Left cardiac atrium (tissue), 4 donors: ENCODE data around the gene CLRN3. TPM values are rescaled to one million over a fixed set of nuclear protein-coding genes. Genes with fewer than 3 reads are reported as not detected.
A peak's percentile ranks its signal among the peaks of the same experiment; 100 is the strongest.

Experiments used
- ATAC-seq, 2 donors: fragments of 200-7000 bp; cut with Tn5 transposase; one replicate each; pipeline ENCODE4 v1.9.1; 2020; ENCODE audit warnings: mild to moderate bottlenecking in 2 of 2, moderate library complexity in 2 of 2
- DNase-seq: peaks from one replicate; pipeline ENCODE4 v3.0.0-alpha.2; 2020
- intact Hi-C, 2 donors: fragments of 100-400 bp; cut with DNase I; formaldehyde crosslinking; loops; one replicate each; pipeline versions ENCODE4 v1.14.1 to v1.15.1; 2022 to 2023
- total RNA-seq, 2 donors: library from RNA; stranded (reverse); fragmentation: NEBNext Ultra II Directional; extraction: Animal tissue kit (Norgen Biotek cat#: 25700); gene quantifications; one replicate each; pipeline ENCODE4 v1.2.1, GENCODE V29; 2021
- donor health status: DM: no; HTN: yes; CAD: no.
- donor health status: DM: no; HTN: yes; CAD: no; lungs with severe emphysema.
- donor health status: DM: yes; HTN: yes; CAD: no.
- donor health status: Dilated cardiomyopathy.

Gene CLRN3
- total RNA-seq, 2 donors from 2014 or later = not detected

- DNase-seq (no peak), ATAC-seq (no peak)
- intact Hi-C loops = no loop called here
Measured at GRCh38 chr10:127881262-127881661, 11.5 kb downstream of the CLRN3 start.

DNA sequence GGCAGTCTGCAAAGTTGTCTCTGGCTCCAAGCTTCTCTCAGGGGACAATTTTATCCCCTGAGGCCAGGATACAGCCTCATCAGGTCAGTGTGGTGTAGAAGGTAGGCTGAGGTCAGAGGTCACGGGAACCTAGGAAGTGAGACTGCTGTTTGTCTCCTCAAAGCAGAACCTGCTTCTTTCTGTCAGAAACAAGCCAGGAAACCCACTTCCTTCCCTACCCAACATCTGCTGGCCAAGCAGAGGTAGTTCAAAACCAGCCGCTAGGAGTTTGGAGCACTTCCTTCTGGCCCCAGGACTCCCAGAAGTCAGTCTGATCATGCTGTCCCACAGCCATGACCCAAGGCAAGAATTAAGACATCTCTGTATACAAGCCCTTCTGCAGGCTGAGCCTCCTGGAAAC is 12.2 kb downstream of the CLRN3 start:
- ATAC-seq = peak; percentile 59 to 70
- intact Hi-C loops = no loop called here
- no peak for DNase-seq

DNA sequence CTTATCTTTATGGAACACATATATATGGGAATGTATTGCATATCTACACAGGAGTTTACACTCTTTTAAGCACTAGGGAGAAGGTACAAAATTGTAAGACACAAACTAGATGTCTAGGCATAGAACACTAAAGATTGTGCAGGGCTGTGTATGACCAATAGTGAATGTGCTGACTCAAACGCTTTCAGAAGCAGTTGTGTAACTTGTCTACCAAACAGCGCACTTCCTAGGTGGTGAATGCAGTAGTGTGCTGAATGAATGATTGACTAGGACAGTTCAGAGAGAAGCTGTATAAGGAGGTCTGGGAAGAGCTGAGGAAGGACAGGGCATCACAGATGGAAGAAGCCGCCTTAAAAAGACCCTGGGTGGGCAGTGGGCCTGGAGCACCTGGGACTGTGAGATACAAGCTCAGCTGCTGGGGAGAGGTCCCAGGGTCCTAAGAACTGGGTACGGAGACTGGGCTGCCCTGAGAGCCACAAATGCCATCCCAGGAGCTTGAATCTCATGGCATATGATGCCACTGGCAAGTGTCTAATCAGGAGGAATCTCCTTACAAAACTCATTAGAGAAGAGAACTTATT is 14.2 kb downstream of the CLRN3 start:
- ATAC-seq (peak in 1 of 2 donors; percentile 53), DNase-seq (no peak)
- intact Hi-C loops = no loop called here

GRCh38 chr10:127877699-127878098 is 15.0 kb downstream of the CLRN3 start:
- intact Hi-C loops = no loop called here
- DNase-seq (no peak), ATAC-seq (no peak)

DNA sequence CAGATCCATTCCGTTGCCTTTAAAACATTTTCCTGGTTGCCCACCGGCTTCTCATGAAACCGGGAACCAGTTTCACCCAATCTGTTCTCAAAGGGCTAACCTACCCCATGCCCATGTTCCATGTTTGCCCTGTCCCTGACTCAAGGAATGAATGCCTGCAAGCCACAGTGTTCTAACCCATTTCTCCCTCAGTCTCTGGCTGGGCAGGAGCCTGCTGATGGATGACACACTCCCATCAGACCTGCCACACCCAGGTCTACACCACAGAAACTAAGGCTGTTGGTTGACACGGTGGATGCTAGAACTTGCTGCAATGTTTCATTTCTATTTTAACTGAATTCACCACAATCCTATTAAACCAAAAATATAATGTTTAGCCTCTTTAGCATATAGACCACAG is 15.6 kb downstream of the CLRN3 start:
- ATAC-seq (no peak), DNase-seq (no peak)
- intact Hi-C loops = no loop called here

DNA sequence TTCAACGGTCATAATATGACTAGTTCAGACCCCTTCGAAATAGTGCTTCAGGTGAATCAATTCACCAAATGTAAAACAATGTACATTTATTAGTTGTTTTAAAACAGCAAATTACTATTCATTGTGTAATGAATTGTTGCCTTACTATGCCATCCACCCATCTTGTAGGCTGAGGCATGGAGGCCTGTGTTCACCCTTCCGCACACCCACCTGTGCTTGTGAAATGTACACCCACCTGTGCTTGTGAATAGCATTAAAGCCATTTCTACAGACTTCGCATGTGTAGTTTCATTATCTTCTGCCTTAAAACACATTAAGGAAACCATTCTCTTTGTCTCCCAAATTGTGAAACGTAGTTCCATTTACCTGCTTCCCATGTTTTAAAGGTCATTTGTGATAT is 16.8 kb downstream of the CLRN3 start:
- ATAC-seq (no peak), DNase-seq (no peak)
- intact Hi-C loops = no loop called here

GRCh38 chr10:127875449-127875765 is 17.3 kb downstream of the CLRN3 start:
- intact Hi-C loops = no loop called here
- ATAC-seq (no peak), DNase-seq (no peak)

GRCh38 chr10:127874671-127875448 is 17.9 kb downstream of the CLRN3 start:
- no peak for DNase-seq
- ATAC-seq = no peak
- intact Hi-C loops = no loop called here

DNA sequence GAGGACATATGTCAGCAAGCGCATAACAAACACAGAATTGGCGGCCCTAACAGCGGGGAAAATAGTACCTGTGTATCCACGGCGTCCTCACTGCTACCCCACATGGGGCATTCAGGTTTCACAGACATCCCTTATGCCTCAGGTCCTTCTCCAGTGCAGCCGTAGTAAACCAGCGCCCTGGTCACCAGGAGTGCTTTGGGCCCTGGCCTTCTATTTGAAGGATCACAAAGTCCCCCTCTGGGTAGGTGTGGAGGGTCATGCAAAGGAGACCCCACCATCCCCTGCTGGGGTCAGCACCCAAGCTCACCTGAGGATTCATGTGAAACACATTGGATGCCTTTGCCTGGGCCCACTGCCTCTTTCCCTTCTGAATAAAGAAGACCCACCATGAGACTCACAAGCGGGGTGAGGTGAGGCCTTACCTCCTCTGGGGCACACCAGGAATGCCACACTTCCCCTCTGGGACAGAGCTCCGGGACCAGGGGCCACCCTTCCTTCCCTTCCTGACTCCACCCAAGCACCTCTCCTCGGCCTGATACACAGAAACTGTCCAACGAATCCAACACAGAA is 18.8 kb downstream of the CLRN3 start:
- DNase-seq (no peak), ATAC-seq (no peak)
- intact Hi-C loops = no loop called here

DNA sequence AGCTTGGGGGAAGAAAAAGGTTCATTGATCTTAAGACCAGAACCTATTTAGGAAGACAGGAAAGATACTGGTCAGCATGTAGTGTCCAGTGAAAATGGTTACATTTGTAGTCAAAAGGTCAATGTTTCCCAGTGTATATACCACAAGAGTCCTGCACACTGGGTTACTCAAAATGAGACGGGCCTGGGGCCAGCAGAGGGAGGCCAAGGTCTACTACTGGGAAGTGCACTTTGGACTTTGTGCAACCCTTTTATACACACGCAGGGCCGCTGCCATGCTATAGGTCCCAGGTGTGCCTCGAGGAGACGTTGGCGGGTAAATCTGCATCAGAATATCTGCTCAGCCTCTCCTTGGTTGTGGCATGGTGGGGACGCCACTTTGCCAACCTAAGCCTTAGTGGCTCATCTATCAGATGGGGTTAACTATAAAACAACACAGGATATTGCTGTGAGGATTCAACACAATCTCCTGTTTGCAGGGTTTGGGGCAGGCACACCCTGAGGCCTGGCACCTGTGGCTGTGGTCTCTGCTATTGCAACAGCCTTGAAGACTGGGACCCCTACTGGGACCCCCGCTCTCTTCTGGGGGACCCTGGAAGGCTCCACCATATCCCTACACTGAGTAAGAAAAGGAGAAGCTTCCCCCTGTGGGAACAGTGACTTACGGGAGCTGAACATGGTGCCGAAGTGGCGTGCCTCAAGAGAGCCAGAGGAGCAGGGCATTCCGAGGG is 19.7 kb downstream of the CLRN3 start:
- no peak for DNase-seq
- peak in 1 of 2 donors; percentile 42 for ATAC-seq
- intact Hi-C loops = no loop called here

DNA sequence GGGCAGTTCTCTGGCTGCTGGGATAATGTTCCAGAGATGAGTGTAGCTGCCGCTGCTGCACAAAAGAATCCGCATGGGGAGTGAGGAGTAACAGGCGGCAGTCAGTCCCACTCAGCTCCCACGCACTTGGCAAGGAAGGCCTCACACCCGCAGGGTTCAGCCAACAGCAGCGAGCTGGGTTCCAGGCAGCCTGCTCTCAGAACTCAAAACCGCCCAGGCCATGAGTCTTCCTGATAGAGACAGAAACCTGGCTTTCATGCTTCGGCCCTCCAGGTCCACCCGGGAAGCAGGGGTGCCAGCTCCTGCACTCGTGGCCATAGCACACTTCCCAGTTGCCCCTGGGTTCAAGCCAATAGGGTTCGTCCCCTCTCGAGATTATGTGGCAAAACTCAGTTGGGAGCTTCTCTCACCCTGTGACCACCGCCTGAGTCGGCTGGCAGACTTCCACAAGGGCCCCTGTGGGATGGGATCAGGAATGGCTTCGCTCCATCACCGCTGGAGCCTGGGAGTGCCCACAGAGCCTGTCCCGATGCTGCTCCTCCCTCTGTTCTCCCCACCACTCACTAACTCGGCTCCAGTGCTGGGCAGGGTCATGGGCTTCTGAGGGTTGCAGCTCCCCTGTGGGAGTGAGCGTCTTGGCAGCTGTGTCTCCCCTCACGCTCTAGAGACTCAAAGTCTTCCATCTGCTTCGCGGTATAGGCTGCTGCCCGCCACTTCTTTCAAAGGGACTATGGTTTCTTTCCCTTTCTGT is 20.6 kb downstream of the CLRN3 start:
- ATAC-seq (peak; percentile 70 to 93), DNase-seq (peak; percentile 61)
- intact Hi-C loops = no loop called here

DNA sequence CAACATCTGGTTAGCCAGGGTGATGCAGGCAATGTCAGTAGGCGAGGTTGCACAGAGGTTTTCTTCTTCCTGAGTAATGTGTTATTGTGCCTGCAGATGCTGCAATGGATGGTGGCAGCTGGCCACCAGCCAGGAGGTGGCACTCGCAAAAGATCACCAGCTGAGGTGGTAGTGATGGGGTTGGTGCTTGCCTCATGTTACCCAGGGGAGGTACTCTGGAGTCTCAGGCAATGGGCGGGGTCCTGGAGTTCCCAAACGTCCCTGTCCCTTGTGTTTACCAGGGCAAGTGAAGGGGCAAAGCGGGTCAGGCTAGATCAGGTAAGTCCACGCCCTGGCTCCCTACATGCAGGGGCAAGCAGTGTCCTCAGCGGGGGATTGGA is 21.1 kb downstream of the CLRN3 start:
- ATAC-seq (no peak), DNase-seq (no peak)
- intact Hi-C loops = no loop called here

DNA sequence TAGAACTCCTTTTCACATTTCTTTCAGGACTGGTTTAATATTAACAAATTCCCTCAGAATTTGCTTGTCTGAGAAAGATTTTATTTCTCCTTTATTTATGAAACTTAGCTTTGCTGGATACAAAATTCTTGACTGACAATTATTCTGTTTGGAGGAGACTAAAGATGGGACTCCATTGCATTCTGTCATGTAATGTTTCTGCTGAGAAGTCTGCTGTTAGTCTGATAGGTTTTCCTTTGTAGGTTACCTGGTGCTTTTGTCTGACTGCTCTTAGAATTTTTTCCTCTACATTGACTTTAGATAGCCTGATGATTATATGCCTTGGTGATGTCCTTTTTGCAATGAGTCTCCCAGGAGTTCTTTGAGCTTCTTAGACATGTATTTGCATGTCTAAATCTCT is 23.4 kb downstream of the CLRN3 start:
- intact Hi-C loops = no loop called here
- no peak for DNase-seq
- no peak for ATAC-seq

DNA sequence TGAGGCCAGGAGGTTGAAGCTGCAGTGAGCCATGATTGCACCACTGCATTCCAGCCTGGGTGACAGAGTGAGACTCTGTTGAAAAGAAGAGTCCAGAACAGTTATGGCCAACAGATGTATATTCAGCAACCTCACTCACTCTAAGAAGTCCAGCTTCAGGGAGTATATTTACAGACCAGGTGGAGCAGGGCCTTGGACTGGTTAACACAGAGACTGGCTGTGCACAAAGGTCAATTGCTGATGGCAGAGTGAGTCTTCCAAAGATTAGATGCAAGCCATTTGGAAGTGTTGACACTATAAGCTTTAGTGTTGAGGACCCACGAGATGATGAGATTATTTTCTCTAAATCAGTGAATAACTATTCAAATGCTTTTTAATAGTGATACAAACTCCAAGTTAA is 24.9 kb downstream of the CLRN3 start:
- intact Hi-C loops = no loop called here
- ATAC-seq (no peak), DNase-seq (no peak)

GRCh38 chr10:127866276-127867013 is 26.3 kb downstream of the CLRN3 start:
- ATAC-seq = no peak
- intact Hi-C loops = no loop called here
- no peak for DNase-seq

DNA sequence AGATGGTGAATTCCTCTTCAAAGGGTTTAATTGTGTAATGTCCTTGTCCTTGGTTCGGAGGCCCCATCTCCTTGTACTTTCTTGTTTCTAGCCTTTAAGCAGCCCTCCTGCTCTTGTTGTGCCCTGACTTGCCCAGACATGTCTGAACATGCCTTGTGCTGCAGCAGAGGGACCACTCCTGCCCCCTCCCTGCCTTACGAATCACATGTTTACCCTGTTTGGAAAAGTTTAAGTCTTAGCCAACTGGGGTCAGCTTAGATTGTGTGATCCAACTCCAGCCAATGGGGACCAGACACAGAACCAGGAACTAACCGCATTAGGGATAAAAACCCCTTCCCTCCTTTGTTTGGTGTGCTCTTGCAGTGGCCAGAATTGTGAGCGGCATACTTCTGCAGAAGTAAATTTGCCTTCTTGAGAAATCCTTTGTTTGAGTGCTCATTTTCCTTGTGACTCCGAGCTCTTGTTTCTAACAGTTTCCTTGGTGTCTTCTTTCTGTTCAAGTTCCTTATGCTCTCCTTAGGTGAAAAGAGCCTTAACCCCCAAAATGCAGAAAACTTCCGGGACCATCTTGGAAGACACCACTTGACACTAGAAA is 29.4 kb downstream of the CLRN3 start:
- no peak for ATAC-seq
- DNase-seq = no peak
- intact Hi-C loops = no loop called here

DNA sequence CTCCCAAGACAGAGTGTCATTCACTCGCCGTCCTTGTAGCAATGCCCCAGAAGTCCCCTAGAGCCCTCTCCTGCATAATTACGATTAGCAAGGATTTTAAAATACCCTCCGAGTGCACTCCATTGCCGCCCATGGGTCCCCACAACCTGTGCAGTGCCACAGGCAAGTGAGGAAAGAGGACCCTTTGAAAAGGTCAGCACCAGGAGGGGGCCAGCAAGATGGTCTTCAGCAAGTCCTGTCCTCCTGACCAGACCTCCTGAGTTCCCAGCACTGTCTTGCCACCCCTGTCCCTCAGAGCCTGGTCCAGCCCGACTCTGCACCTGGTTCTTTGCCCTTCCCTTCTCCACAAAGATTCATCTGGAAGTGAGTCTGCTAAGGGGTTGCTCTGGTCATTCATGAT is 32.1 kb downstream of the CLRN3 start:
- ATAC-seq = no peak
- no peak for DNase-seq
- intact Hi-C loops = no loop called here

GRCh38 chr10:127855976-127856375 is 36.8 kb downstream of the CLRN3 start:
- no peak for DNase-seq
- intact Hi-C loops = loop anchor here (5.0 to 10.0 kb wide), 2 partner anchors 139 to 291 kb away; no protein-coding TSS in a partner anchor
- no peak for ATAC-seq

- ATAC-seq = no peak
- intact Hi-C loops = loop anchor here (5.0 to 10.0 kb wide), 2 partner anchors 138 to 291 kb away; no protein-coding TSS in a partner anchor
- DNase-seq = no peak
Measured at GRCh38 chr10:127855591-127855881, 37.2 kb downstream of the CLRN3 start.
